Duodenal mucosa (tissue), 2 donors: Measurements from ENCODE around the gene MTFMT.

Experiments used
- H3K27ac ChIP-seq: one replicate; pipeline ENCODE4 v1.7.0; 2013; ENCODE audit warnings: low read depth, low read length
- H3K27me3 ChIP-seq, 2 donors: one replicate each; pipeline ENCODE4 v1.7.0; 2013; ENCODE audit warnings: low read length in 2 of 2, control low read depth in 1 of 2; ENCODE audit not compliant: insufficient read depth in 2 of 2, control insufficient read depth in 1 of 2
- H3K36me3 ChIP-seq, 2 donors: one replicate each; pipeline ENCODE4 v1.7.0; 2013; ENCODE audit warnings: low read length in 2 of 2, control low read depth in 1 of 2; ENCODE audit not compliant: insufficient read depth in 2 of 2, control insufficient read depth in 1 of 2
- H3K4me1 ChIP-seq, 2 donors: one replicate each; pipeline ENCODE4 v1.7.0; 2013; ENCODE audit warnings: low read length in 2 of 2, control low read depth in 1 of 2; ENCODE audit not compliant: insufficient read depth in 2 of 2, control insufficient read depth in 1 of 2
- H3K4me3 ChIP-seq, 2 donors: one replicate each; pipeline ENCODE4 v1.7.0; 2013; ENCODE audit warnings: low read length in 2 of 2, low read depth in 1 of 2
- H3K9ac ChIP-seq, 2 donors: one replicate each; pipeline ENCODE4 v1.7.0; 2013; ENCODE audit warnings: low read length in 2 of 2, low read depth in 1 of 2
- H3K9me3 ChIP-seq, 2 donors: one replicate each; pipeline ENCODE4 v1.7.0; 2013; ENCODE audit warnings: low read length in 2 of 2, control low read depth in 1 of 2; ENCODE audit not compliant: control insufficient read depth in 1 of 2

Gene MTFMT

DNA sequence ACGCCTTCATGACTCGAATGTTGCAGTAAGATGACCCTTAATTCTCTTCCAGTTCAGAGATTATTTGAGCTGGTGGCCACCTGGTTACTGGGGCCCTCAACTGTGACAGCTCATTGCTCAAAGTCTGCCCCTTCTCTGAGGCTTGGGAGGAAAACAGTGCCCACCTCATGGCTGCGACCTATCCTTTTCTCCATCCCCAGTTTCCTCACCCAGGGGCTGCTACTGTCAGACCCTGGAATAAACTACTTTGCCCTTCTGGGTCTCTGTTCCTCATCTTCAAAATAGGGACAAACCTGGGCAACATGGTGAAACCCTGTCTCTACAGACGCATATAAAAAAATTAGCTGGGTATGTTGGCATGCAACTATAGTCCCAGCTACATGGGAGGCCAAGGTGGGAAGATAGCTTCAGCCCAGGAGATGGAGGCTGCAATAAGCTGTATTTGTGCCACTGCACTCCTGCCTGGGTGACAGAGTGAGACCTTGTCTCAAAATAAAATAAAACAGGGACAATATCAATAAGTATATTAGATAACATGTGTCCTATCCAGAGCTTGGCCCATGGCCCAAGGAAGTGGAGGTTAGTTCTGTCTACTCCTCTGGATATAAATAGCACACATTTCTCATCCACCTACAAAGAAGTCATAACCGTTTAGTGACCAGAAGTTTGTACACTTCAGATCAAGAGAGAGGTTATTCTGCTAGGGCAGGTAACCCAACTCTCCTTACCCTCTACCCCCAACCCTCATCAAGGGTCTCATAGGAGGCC lies 40.5 kb upstream of the MTFMT start:
- H3K4me1 ChIP-seq: peaks cover 7 to 17% of the 10 kb centered on the region in 2 donors
- peaks cover 11 to 19% of the 10 kb centered on the region in 2 donors for H3K27me3 ChIP-seq
- no peak overlapping the region for H3K27ac ChIP-seq
- H3K36me3 ChIP-seq: no peaks in the 10 kb centered on the region
- no peak overlapping the region for H3K9ac ChIP-seq
- H3K9me3 ChIP-seq: no peaks in the 10 kb centered on the region
- H3K4me3 ChIP-seq: no peak overlapping the region

DNA sequence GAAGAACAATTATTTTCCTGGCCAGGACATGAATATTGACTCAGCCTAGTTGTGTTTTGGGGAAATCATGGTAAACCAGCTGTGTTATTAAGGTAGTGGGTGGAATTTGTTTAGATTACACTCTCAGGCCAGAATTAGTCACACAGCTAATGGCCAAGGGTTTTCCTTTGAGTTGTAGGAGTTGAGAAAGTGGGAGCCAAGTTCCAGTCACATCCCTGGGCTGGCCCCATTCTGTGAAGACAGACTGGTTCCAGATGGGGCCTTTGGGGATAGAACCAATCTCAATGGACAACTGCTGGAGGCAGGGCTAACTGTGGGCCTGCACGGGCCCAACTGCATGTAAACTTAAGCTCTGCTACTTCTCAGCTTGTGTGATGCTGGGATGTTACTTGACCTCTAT lies 39.7 kb upstream of the MTFMT start:
- no peak overlapping the region for H3K27ac ChIP-seq
- H3K9me3 ChIP-seq: no peaks in the 10 kb centered on the region
- peaks cover 7 to 17% of the 10 kb centered on the region in 2 donors for H3K4me1 ChIP-seq
- no peak overlapping the region for H3K9ac ChIP-seq
- H3K4me3 ChIP-seq: no peak overlapping the region
- H3K27me3 ChIP-seq: peaks cover 11 to 19% of the 10 kb centered on the region in 2 donors
- no peaks in the 10 kb centered on the region for H3K36me3 ChIP-seq

DNA sequence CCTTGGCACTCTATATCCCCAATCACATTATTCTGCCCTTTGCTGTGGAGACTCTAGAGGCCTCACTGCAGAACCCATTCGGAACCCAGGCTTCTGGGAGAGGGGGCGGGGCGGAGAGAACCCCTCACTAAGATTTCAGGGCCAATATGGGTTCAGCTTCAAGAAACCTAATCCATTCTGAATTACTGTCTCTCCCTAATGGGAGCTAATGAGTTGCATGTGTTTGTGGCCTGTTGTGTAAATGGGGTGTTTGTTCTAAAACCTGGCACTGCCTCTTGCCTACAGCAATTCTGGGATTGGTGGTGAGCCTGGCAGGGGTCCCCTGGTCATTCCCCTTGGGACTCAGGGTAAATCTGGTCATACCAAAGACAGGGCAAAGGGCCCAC lies 39.0 kb upstream of the MTFMT start:
- no peaks in the 10 kb centered on the region for H3K36me3 ChIP-seq
- H3K9me3 ChIP-seq: no peaks in the 10 kb centered on the region
- peak overlapping the region in 1 of 2 donors; percentile 12 for H3K4me3 ChIP-seq
- no peak overlapping the region for H3K9ac ChIP-seq
- H3K4me1 ChIP-seq: peaks cover 7 to 17% of the 10 kb centered on the region in 2 donors
- H3K27ac ChIP-seq: no peak overlapping the region
- H3K27me3 ChIP-seq: peaks cover 11 to 19% of the 10 kb centered on the region in 2 donors

DNA sequence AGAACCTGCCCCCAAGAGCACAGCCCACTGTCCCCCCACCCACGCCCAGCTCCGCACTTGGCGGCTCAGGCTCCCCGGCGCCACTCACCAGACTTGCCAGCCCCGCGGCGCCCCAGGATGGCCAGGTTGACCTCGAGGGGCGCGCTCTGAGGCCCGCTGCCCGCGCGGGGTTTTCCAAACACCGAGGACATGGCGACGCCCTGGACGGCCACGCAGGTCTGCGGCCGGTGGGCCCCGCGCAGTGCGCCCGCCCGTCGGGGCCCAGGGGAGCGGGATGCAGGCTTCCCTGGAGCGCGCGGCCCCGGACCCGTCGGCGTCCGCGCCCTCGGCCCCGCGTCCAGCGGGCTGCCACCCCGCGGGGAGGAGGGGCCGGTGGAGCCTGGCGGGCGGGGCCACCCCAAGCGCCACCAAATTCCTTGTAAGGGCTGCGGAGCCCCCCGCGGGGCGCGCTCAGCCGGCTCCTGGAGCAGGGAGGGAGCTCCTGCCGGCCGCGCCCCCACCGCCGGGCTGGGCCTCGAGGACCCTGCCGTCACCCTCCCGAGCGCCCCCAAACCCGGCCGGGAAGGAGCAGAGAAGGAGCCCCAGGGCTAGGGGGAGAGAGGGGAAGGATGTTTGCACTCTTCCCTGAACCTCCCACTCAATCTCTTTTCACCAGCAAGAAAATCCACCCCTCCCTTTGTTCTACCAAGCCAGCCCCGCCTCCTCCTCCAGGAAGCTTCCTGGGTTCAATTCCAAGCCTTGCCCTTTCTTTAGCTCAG lies 38.4 kb upstream of the MTFMT start, which contains the start of gene RASL12:
Gene RASL12, minus strand, starts transcription at position 347 of the 758 bp plus-strand sequence. Its CDS starts 156 bp downstream, at position 191.
- H3K27ac ChIP-seq: peak within 1 kb of the TSS; percentile 11
- H3K4me3 ChIP-seq: peak within 1 kb of the TSS; percentile 53 to 54
- H3K9ac ChIP-seq: peak within 1 kb of the TSS; percentile 25 to 31
- peaks cover 7 to 17% of the 10 kb centered on the region in 2 donors for H3K4me1 ChIP-seq
- no peaks in the 10 kb centered on the region for H3K9me3 ChIP-seq
- H3K36me3 ChIP-seq: no peaks in the 10 kb centered on the region
- peaks cover 11 to 19% of the 10 kb centered on the region in 2 donors for H3K27me3 ChIP-seq

DNA sequence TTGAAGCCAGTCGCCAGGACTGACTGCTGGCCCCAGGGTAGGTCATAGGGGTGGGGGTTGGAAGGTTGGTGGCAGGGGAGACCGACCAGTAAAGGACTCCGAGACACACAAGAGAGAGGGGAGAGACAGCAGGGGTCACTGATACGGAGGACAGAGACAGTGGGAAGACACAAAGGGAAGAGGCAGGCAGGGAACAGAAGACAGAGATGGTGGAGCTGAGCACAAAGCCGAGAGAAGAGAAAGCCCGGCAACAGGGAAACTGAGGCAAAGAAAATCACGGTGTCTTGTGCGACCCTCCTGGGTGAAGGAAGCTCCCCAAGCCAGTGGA lies 37.8 kb upstream of the MTFMT start:
- H3K4me1 ChIP-seq: peaks cover 7 to 17% of the 10 kb centered on the region in 2 donors
- H3K9me3 ChIP-seq: no peaks in the 10 kb centered on the region
- peaks cover 11 to 19% of the 10 kb centered on the region in 2 donors for H3K27me3 ChIP-seq
- H3K27ac ChIP-seq: no peak overlapping the region
- H3K9ac ChIP-seq: peak overlapping the region; percentile 25 to 31
- no peaks in the 10 kb centered on the region for H3K36me3 ChIP-seq
- H3K4me3 ChIP-seq: peak overlapping the region; percentile 51 to 53

DNA sequence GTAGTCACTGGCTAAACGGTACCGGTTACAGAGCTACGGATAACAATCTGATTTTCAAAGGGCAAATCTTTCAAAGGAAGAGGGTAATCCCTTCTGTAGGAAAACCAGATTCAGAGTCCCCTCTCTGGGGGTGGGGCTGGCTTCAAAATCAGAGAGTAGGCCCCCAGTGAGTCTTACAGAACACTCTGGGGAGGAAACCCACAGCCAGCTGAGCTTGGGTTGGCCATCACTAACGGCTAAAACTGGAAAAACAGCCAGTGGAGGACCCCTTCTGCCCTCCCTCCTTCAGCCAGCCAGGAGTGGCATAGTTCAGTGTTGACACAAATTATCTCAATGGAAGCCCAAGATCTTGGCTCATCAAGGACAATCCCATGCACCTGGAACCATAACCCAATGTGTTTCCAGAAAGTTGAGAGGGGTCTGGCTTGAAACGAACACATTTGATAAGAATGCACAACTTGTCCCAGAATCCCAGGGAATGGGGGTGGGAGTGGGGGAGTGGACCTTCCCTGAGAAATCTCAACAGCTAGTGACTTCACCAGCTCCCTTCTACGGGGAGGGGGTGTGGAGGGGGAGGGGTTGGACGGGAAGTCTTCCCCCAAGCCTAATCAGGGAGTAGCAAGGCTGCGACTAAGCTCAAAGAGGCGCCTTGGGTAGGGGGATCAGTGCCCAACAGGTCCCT lies 37.3 kb upstream of the MTFMT start:
- no peaks in the 10 kb centered on the region for H3K9me3 ChIP-seq
- H3K9ac ChIP-seq: peak overlapping the region in 1 of 2 donors; percentile 31
- H3K4me3 ChIP-seq: peak overlapping the region in 1 of 2 donors; percentile 54
- peaks cover 11 to 19% of the 10 kb centered on the region in 2 donors for H3K27me3 ChIP-seq
- H3K36me3 ChIP-seq: no peaks in the 10 kb centered on the region
- H3K27ac ChIP-seq: no peak overlapping the region
- peaks cover 7 to 14% of the 10 kb centered on the region in 2 donors for H3K4me1 ChIP-seq

DNA sequence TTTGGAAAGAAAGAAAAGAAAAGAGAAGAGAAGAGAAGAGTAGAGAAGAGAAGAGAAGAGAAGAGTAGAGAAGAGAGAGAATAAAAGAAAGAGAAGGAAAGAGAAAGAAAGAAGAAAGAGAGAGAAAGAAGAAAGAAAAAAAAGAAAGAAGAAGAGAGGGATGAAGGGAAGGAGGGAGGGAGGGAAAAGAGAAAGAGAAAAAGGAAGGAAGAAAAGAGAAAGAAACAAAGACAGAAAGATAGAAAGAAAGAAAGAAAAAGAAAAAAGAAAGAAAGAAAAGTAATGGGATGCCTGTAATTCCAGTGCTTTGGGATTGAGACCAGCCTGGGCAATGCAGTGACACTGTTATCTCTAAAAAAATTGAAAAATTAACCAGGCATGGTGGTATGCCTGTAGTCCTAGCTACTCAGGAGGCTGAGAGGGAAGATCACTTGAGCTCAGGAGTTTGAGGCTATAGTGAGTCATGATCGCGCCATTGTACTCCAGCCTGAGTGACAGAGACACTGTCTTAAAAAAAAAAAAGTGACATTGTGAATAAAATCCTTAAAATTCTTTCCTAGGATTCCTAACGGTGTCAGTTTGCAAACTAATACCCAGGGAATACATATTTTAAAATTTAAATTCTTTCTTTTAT lies 36.7 kb upstream of the MTFMT start:
- no peak overlapping the region for H3K4me3 ChIP-seq
- no peaks in the 10 kb centered on the region for H3K9me3 ChIP-seq
- H3K4me1 ChIP-seq: peaks cover 7 to 10% of the 10 kb centered on the region in 2 donors
- H3K36me3 ChIP-seq: no peaks in the 10 kb centered on the region
- no peak overlapping the region for H3K27ac ChIP-seq
- H3K9ac ChIP-seq: no peak overlapping the region
- peaks cover 11 to 19% of the 10 kb centered on the region in 2 donors for H3K27me3 ChIP-seq

DNA sequence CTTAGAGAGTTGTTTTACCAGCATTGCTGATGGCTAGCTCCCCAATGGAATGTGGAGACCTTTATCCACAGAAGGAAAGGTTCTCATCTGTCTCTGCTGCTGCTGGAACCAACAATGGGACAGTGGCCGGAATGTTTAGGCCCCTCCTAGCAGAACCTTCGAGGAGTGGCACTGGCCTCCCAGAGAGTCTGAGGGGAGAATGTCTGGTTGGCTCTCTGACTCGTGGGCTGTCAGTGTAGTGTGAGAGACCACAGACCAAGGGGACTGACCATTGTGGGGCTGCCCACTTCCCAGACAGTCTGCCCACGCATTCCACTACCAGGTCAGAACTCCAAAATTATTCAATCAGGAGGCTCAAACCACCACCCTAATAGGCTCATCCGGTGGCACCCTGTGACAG lies 33.3 kb upstream of the MTFMT start:
- no peak overlapping the region for H3K27ac ChIP-seq
- no peak overlapping the region for H3K4me3 ChIP-seq
- no peak overlapping the region for H3K9ac ChIP-seq
- H3K36me3 ChIP-seq: no peaks in the 10 kb centered on the region
- H3K27me3 ChIP-seq: peaks cover 11 to 12% of the 10 kb centered on the region in 2 donors
- peaks cover 2 to 4% of the 10 kb centered on the region in 2 donors for H3K4me1 ChIP-seq
- no peaks in the 10 kb centered on the region for H3K9me3 ChIP-seq

DNA sequence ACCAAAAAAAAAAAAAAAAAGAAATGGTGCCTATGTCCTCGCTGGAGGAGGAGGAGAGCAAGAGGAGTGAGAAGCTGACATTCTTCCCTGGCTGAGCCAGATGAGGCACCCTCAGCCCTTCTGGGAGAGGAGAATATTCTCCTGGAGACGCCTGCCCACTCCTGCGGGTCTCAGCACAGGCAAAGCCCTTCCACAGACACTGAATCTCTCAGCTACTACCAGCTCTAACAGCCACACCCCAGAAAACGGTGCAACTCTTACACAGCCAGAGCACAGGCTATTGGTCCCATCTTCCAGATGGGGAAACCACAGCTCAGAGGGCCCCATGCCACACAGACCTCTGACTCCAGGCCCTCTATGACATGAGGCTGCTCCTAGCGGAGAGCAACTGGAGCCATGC lies 32.6 kb upstream of the MTFMT start:
- Histone ChIP-seq H3K9ac (no peak overlapping the region), H3K4me1 (peaks cover 6 to 8% of the 10 kb centered on the region in 2 donors), H3K36me3 (no peaks in the 10 kb centered on the region), H3K27me3 (peaks cover 5 to 7% of the 10 kb centered on the region in 2 donors), H3K9me3 (no peaks in the 10 kb centered on the region), H3K27ac (no peak overlapping the region), H3K4me3 (no peak overlapping the region)
